ENCODE results near the gene TAS2R38. TPM values are rescaled to one million over a fixed set of nuclear protein-coding genes. Genes with fewer than 3 reads are reported as not detected.

Gene TAS2R38
- total RNA-seq, 4 donors from 2014 or later: not detected

DNA sequence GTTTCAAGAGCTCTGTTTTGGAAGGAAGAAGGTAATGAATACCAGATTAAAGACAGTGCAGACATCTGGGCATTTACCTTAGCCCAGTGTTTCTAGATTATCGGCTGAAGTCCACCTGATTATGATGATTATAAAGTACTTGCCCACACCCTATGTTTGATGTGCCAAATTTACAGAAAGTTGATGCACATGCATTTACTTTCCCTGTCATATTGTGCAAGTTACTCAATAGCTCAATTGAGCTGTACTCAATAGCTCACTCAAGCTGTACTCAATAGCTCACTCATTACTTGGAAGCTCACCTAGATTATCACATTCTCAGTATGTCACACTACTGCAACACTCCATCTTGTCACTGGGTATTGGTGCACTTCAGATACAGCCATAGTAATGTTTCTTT is 35.6 kb upstream of the TAS2R38 start:
- TF ChIP-seq, protein P1, sequence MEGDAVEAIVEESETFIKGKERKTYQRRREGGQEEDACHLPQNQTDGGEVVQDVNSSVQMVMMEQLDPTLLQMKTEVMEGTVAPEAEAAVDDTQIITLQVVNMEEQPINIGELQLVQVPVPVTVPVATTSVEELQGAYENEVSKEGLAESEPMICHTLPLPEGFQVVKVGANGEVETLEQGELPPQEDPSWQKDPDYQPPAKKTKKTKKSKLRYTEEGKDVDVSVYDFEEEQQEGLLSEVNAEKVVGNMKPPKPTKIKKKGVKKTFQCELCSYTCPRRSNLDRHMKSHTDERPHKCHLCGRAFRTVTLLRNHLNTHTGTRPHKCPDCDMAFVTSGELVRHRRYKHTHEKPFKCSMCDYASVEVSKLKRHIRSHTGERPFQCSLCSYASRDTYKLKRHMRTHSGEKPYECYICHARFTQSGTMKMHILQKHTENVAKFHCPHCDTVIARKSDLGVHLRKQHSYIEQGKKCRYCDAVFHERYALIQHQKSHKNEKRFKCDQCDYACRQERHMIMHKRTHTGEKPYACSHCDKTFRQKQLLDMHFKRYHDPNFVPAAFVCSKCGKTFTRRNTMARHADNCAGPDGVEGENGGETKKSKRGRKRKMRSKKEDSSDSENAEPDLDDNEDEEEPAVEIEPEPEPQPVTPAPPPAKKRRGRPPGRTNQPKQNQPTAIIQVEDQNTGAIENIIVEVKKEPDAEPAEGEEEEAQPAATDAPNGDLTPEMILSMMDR (IDR thresholded peaks at IDR 0.05): no peak
- intact Hi-C loops (cut with DNase I; ENCODE audit: low total_unique reads): no loop called here
- WGBS, 2 donors: 63 to 66% methylated on average over 1 of the region's 1 CpG
- no peak for DNase-seq (ENCODE audit: low spot score in 2 of 2)
- no peak overlapping the region for H3K4me3 ChIP-seq (ENCODE audit: low read depth, poor library complexity, severe bottlenecking)

DNA sequence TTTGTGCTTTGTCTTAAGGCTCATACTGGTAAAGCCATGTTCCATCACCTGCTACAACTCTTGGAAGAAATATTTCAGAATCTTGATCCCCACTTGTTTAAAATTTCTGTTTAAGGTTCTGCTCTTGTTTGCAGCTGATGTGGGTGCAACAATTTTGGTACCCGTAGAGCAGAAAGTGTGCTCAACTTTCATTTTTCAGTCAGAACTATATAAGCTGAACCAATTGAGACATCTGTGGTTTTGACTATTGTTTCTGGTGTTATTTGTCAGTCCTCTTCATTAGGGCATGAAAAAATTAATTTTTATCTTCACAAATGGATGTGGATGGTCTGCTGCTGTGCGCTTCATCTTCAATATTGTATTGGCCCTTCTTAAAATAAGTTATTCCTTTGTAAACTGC is 33.0 kb upstream of the TAS2R38 start:
- intact Hi-C loops (cut with DNase I; ENCODE audit: low total_unique reads): no loop called here
- no peak for DNase-seq (ENCODE audit: low spot score in 2 of 2)
- H3K4me3 ChIP-seq (ENCODE audit: low read depth, poor library complexity, severe bottlenecking): no peak overlapping the region
- TF ChIP-seq POLR2A (IDR thresholded peaks at IDR 0.05): no peak
- TF ChIP-seq, protein P1 (IDR thresholded peaks at IDR 0.05): no peak
- WGBS, 2 donors: 72 to 77% methylated on average over 2 of the region's 2 CpGs

DNA sequence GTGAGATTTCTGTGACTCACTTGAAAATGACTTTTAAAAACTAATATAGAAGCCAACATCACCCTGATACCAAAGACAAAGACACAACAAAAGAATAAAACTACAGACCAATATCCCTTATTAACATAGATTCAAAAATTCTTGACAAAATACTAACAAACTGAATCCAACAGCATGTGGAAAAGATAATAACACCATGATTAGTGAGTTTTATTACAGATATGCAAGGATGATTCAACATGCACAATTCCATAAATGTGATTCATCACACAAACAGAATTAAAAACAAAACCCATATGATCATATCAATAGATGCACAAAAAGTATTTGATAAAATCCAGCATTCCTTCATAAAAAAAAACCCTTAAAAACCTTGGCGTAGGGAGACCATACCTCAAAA is 28.6 kb upstream of the TAS2R38 start:
- no peak for DNase-seq (ENCODE audit: low spot score in 2 of 2)
- no peak for TF ChIP-seq POLR2A (IDR thresholded peaks at IDR 0.05)
- TF ChIP-seq, protein P1 (IDR thresholded peaks at IDR 0.05): no peak
- intact Hi-C loops (cut with DNase I; ENCODE audit: low total_unique reads): no loop called here
- 86 to 90% methylated on average over 1 of the region's 1 CpG for WGBS, 2 donors
- H3K4me3 ChIP-seq (ENCODE audit: low read depth, poor library complexity, severe bottlenecking): no peak overlapping the region

DNA sequence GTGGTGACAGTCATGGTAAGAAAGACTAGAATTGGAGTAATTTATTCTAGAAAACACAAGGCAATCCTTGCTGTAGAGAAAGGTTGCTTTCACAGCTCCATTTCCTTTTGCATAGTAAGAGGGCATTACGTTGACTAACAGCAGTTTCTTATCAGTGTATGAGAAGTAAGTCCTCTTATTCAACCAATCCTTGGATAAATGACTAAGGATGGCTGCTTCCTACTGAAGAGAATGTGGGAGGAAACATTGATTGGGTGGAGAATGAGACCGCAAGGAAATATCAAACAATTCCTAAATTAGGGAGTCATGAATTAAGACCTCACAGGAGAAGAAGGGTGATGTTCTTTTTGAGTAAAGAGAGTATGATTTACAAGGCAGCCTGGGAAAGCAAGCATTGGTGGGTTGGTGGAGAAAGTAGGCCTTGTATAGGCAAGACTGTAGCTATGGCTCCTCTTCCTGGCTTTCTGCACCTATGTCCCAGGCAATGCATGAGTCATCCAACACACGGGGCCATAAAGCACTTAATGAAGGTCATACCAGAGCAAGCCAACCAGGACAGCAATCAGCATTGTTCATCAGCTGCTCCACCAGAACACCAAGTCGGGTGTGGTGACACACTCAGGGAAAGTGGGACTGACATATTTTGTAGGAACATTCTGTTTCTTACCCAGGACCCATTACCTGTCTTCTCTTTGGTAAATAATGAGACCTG is 27.7 kb upstream of the TAS2R38 start:
- no peak for DNase-seq (ENCODE audit: low spot score in 2 of 2)
- intact Hi-C loops (cut with DNase I; ENCODE audit: low total_unique reads): no loop called here
- WGBS, 2 donors: 68 to 75% methylated on average over 4 of the region's 4 CpGs
- H3K4me3 ChIP-seq (ENCODE audit: low read depth, poor library complexity, severe bottlenecking): no peak overlapping the region
- TF ChIP-seq, protein P1 (IDR thresholded peaks at IDR 0.05): no peak
- TF ChIP-seq POLR2A (IDR thresholded peaks at IDR 0.05): no peak

DNA sequence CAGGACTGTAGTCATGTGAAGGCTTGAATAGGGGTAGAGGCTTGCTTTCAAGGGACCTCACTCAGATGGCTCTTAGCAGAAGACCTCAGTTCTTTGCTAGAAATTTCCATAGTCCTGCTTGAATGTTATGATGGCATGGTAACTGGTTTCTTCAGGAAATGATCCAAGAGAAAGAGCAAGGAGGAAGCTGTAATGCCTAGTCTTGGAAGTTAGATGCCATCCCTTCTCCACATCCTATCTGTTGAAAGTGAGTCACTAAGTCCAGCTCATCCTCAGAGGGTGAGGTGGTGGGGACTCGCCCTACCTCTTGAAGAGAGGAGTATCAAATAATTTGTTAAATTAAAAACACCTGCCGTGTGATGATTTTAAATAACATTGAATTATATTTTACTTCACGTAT is 26.7 kb upstream of the TAS2R38 start:
- no peak for TF ChIP-seq POLR2A (IDR thresholded peaks at IDR 0.05)
- TF ChIP-seq, protein P1 (IDR thresholded peaks at IDR 0.05): no peak
- intact Hi-C loops (cut with DNase I; ENCODE audit: low total_unique reads): no loop called here
- WGBS, 2 donors: 88 to 94% methylated on average over 3 of the region's 3 CpGs

More for the DNA sequence above, 26.7 kb upstream of the TAS2R38 start:
- no peak for DNase-seq (ENCODE audit: low spot score in 2 of 2)
- H3K4me3 ChIP-seq (ENCODE audit: low read depth, poor library complexity, severe bottlenecking): no peak overlapping the region
